HepG2 (cell line): Measurements from ENCODE around the gene TNNI3. TPM values are rescaled to one million over a fixed set of nuclear protein-coding genes. Genes with fewer than 3 reads are reported as not detected.

Experiments
- CHD2 ChIP-seq: IDR thresholded peaks from 2 replicates; pipeline ENCODE4 v1.6.1; 2011; ENCODE audit warnings: low read depth, low read length, improper control_type of control experiment
- ESRRA ChIP-seq: sonication (generic); formaldehyde crosslinking; IDR thresholded peaks from 2 replicates; pipeline ENCODE4 v1.5.1; 2020; ENCODE audit warnings: mild to moderate bottlenecking, low read depth, missing genetic modification reagents
- GATA4 ChIP-seq: sonication (generic); IDR thresholded peaks from 2 replicates; pipeline ENCODE4 v1.6.1; 2016; ENCODE audit warnings: antibody characterized with exemption, low read depth, borderline replicate concordance
- HCFC1 ChIP-seq: fragments of 150-350 bp; IDR thresholded peaks from 2 replicates; pipeline ENCODE4 v1.6.1; 2014; ENCODE audit warnings: low read depth, low read length
- HES4 ChIP-seq: sonication (generic); formaldehyde crosslinking; IDR thresholded peaks from 2 replicates; pipeline ENCODE4 v1.9.0; 2021; ENCODE audit warnings: mild to moderate bottlenecking, missing genetic modification reagents, borderline replicate concordance
- MAZ ChIP-seq, 2 experiments: sonication (generic) in 1 of 2; formaldehyde crosslinking in 1 of 2; IDR thresholded peaks; 2 replicates each; pipeline versions ENCODE4 v1.5.0 to v1.6.1; 2012 to 2020; ENCODE audit warnings: low read depth in 2 of 2, mild to moderate bottlenecking in 2 of 2, borderline replicate concordance in 1 of 2, improper control_type of control experiment in 1 of 2, low read length in 1 of 2, missing genetic modification reagents in 1 of 2, moderate library complexity in 1 of 2
- MXI1 ChIP-seq: IDR thresholded peaks from 3 replicates; pipeline ENCODE4 v1.6.1; 2012; ENCODE audit warnings: low read depth, low read length, inconsistent platforms, borderline replicate concordance
- MYNN ChIP-seq: sonication (generic); formaldehyde crosslinking; IDR thresholded peaks from 2 replicates; pipeline ENCODE4 v1.4.0; 2020; ENCODE audit warnings: mild to moderate bottlenecking, low read depth, missing genetic modification reagents
- NR3C1 ChIP-seq: sonication (generic); formaldehyde crosslinking; IDR thresholded peaks from 2 replicates; pipeline ENCODE4 v1.4.0; 2020; ENCODE audit warnings: missing genetic modification reagents
- PITX1 ChIP-seq: sonication (generic); formaldehyde crosslinking; IDR thresholded peaks from 2 replicates; pipeline ENCODE4 v1.5.1; 2020; ENCODE audit warnings: mild to moderate bottlenecking, missing genetic modification reagents
- POLR2AphosphoS2 ChIP-seq: IDR thresholded peaks from 2 replicates; pipeline ENCODE4 v1.6.1; 2011; ENCODE audit warnings: low read depth, low read length, improper control_type of control experiment
- RBM39 ChIP-seq: fragments of 200-400 bp; formaldehyde crosslinking; IDR thresholded peaks from one replicate; pipeline ENCODE4 v1.6.1; 2018; ENCODE audit warnings: antibody characterized with exemption, mild to moderate bottlenecking, low read depth, low read length; ENCODE audit not compliant: poor library complexity, severe bottlenecking
- RFX1 ChIP-seq: fragments of 450-650 bp; IDR thresholded peaks from 2 replicates; pipeline ENCODE4 v1.6.1; 2017
- SALL1 ChIP-seq: sonication (generic); formaldehyde crosslinking; IDR thresholded peaks from 2 replicates; pipeline ENCODE4 v1.8.0; 2022; ENCODE audit warnings: mild to moderate bottlenecking, missing genetic modification reagents
- SAP130 ChIP-seq: IDR thresholded peaks from 2 replicates; pipeline ENCODE4 v1.6.1; 2016; ENCODE audit warnings: low read depth
- SRSF1 ChIP-seq: fragments of 200-400 bp; formaldehyde crosslinking; optimal IDR thresholded peaks from 2 replicates; pipeline ENCODE3; 2017; ENCODE audit warnings: mild to moderate bottlenecking, low read depth, low read length, moderate library complexity
- SRY ChIP-seq: sonication (generic); formaldehyde crosslinking; IDR thresholded peaks from 2 replicates; pipeline ENCODE4 v1.8.0; 2022; ENCODE audit warnings: mild to moderate bottlenecking, missing genetic modification reagents
- SUZ12 ChIP-seq: fragments of 150-350 bp; IDR thresholded peaks from 2 replicates; pipeline ENCODE4 v1.6.1; 2014; ENCODE audit warnings: low read depth, low read length
- TFAP4 ChIP-seq: sonication (generic); IDR thresholded peaks from 2 replicates; pipeline ENCODE4 v1.6.1; 2016; ENCODE audit warnings: low read depth, borderline replicate concordance
- TGIF2 ChIP-seq: IDR thresholded peaks from 2 replicates; pipeline ENCODE4 v1.6.1; 2016; ENCODE audit warnings: control low read depth, missing compliant biosample characterization
- TSC22D2 ChIP-seq: sonication (generic); formaldehyde crosslinking; IDR thresholded peaks from 2 replicates; pipeline ENCODE4 v1.5.1; 2020; ENCODE audit warnings: missing genetic modification reagents, mild to moderate bottlenecking, borderline replicate concordance
- YY1 ChIP-seq: IDR thresholded peaks from 2 replicates; pipeline ENCODE4 v1.6.1; 2011; ENCODE audit warnings: low read length, low read depth, moderate library complexity, mild to moderate bottlenecking; ENCODE audit not compliant: insufficient read depth, insufficient replicate concordance
- ZNF124 ChIP-seq: sonication (generic); formaldehyde crosslinking; IDR thresholded peaks from 2 replicates; pipeline ENCODE4 v1.4.0; 2020; ENCODE audit warnings: missing genetic modification reagents
- polyA plus RNA-seq, 8 experiments: library from polyadenylated mRNA; depleted of rRNA in 3 of 8; stranded (reverse) in 7 of 8; unstranded in 1 of 8; fragments of >200 nt; fragmentation: Illumina TruSeq in 4 of 8; extraction: Trizol in 4 of 8; gene quantifications; 2 replicates each; pipeline versions ENCODE4 v1.2.1 to v1.2.3, GENCODE V29; 2011 to 2016; ENCODE audit warnings: low read depth in 4 of 8, missing spikeins in 1 of 8, mixed read lengths in 1 of 8; ENCODE audit not compliant: insufficient read depth in 1 of 8
- total RNA-seq, 5 experiments: library from RNA; depleted of rRNA; stranded (reverse); fragments of >200 nt; fragmentation: Illumina TruSeq; extraction: Trizol; gene quantifications; 2 replicates each; pipeline ENCODE4 v1.2.3, GENCODE V29; 2016; ENCODE audit warnings: low read depth in 1 of 5
- TF ChIP-seq, protein P1 (sequence below): sonication (generic); formaldehyde crosslinking; IDR thresholded peaks from 2 replicates; pipeline ENCODE4 v1.4.0; 2020; ENCODE audit warnings: missing genetic modification reagents

The TNNI3 gene
- total and polyA plus RNA-seq, 2 of the 13 experiments (the other 11 are each of a cell fraction or from before 2014, with no cell fraction given): 3.5 to 3.7 TPM

DNA sequence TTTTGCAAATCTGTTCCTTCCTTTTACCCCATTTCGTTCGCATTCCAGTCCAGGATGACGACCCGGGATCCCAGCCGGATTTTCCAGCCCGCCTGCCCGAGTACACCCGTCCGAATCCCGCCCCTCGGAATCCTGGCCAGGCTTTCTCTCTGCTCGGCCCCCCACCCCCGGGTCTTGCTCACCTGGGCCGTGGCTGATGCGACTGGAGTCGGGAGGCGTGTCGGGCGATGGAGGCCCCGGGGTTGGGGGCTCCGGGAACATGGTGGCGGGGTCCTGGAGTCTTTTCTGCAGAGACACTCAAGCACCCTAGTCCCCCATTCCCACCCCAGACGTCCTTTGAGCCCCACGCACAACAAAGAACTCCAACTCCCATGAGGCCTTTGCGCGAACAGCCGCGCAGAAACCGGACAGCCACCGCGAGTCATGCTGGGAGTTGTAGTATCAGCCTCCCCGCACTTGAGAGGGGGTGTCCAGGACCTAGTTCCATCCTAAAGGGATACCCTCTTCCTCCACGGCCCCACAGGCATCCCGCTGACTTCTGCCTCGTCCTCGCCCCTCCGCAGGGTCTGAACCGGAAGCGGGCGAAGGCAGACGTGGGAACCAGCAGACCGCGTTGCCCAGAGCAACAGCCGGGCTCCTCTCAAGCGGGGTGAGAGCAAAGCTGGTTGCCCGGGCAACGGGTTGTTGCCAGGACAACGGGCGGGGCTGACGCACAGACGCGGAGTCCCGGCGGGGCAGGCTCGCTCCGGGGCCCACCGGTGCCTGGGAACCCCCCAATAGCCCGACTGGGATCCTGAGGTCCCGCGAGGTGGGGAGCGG is 21.5 kb upstream of the TNNI3 start (continued):
- TF ChIP-seq GATA4 (no peak), NR3C1 (no peak), SAP130 (peak; percentile 29; the same call in 1 of the 2 replicates), MXI1 (peak; percentile 99), YY1 (peak; percentile 44), SRSF1 (peak; percentile 20), RBM39 (peak; percentile 43), RFX1 (peak; percentile 99), SRY (CRISPR knock-in tag) (0 out of 2 replicates have a peak, but pooled peaks have one; percentile 47), SALL1 (CRISPR knock-in tag) (peak; percentile 21; the same call in 1 of the 2 replicates), MAZ (IDR thresholded peaks at IDR 0.05; ENCODE audit: borderline replicate concordance, low read depth, low read length) (peak; percentile 52; the same call in 1 of the 2 replicates), MAZ (CRISPR knock-in tag; IDR thresholded peaks at IDR 0.05; ENCODE audit: low read depth) (no peak), PITX1 (CRISPR knock-in tag) (peak; percentile 20; the same call in 1 of the 2 replicates), MYNN (CRISPR knock-in tag) (peak; percentile 87; the same call in 1 of the 2 replicates), ZNF124 (CRISPR knock-in tag) (0 out of 2 replicates have a peak, but pooled peaks have one; percentile 23), TSC22D2 (CRISPR knock-in tag) (0 out of 2 replicates have a peak, but pooled peaks have one; percentile 33), ESRRA (CRISPR knock-in tag) (no peak), TFAP4 (peak; percentile 47; the same call in 1 of the 2 replicates), POLR2AphosphoS2 (no peak), TGIF2 (CRISPR knock-in tag) (0 out of 2 replicates have a peak, but pooled peaks have one; percentile 27), CHD2 (peak; percentile 18; the same call in 1 of the 2 replicates), SUZ12 (peak; percentile 91), HES4 (CRISPR knock-in tag) (0 out of 2 replicates have a peak, but pooled peaks have one; percentile 8), HCFC1 (peak; percentile 95)
- TF ChIP-seq, protein P1, sequence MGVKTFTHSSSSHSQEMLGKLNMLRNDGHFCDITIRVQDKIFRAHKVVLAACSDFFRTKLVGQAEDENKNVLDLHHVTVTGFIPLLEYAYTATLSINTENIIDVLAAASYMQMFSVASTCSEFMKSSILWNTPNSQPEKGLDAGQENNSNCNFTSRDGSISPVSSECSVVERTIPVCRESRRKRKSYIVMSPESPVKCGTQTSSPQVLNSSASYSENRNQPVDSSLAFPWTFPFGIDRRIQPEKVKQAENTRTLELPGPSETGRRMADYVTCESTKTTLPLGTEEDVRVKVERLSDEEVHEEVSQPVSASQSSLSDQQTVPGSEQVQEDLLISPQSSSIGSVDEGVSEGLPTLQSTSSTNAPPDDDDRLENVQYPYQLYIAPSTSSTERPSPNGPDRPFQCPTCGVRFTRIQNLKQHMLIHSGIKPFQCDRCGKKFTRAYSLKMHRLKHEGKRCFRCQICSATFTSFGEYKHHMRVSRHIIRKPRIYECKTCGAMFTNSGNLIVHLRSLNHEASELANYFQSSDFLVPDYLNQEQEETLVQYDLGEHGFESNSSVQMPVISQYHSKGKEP (CRISPR knock-in tag): no peak
